Left ventricle myocardium inferior (tissue), 1 donor: ENCODE measurements around the gene GRIA1. TPM values are rescaled to one million over a fixed set of nuclear protein-coding genes. Genes with fewer than 3 reads are reported as not detected.

Experiments used
- DNase-seq: peaks from one replicate; pipeline ENCODE4 v3.0.0-alpha.2; 2020
- H3K27ac ChIP-seq: fragments of 200-600 bp; replicated peaks from 2 replicates; pipeline ENCODE4 v1.8.0; 2021
- H3K27me3 ChIP-seq: fragments of 200-600 bp; 2 replicates; pipeline ENCODE4 v1.8.0; 2021; ENCODE audit warnings: low read depth
- H3K36me3 ChIP-seq: fragments of 200-600 bp; 2 replicates; pipeline ENCODE4 v1.8.0; 2021
- H3K4me1 ChIP-seq: fragments of 200-600 bp; 2 replicates; pipeline ENCODE4 v1.8.0; 2021
- H3K4me3 ChIP-seq: fragments of 200-600 bp; 2 replicates; pipeline ENCODE4 v1.8.0; 2021; ENCODE audit warnings: mild to moderate bottlenecking, moderate library complexity
- H3K9me3 ChIP-seq: fragments of 200-600 bp; replicated peaks from 2 replicates; pipeline ENCODE4 v1.8.0; 2021
- CTCF ChIP-seq: fragments of 200-600 bp; IDR thresholded peaks from 2 replicates; pipeline ENCODE4 v1.8.0; 2021; ENCODE audit warnings: antibody characterized with exemption, mild to moderate bottlenecking, borderline replicate concordance
- intact Hi-C: fragments of 100-400 bp; cut with micrococcal nuclease; formaldehyde crosslinking; loops from one replicate; pipeline ENCODE4 v1.11.0; 2022
- total RNA-seq: library from RNA; stranded (reverse); fragmentation: NEBNext Ultra II Directional; extraction: Animal tissue kit (Norgen Biotek cat#: 25700); gene quantifications from one replicate; pipeline ENCODE4 v1.2.1, GENCODE V29; 2021
- donor health status: DM: no; HTN: yes; CAD: no; lungs with severe emphysema.

The GRIA1 gene
- total RNA-seq, 1 donor from 2014 or later, result 0.14 TPM

- intact Hi-C loops, result no loop called here
- no peak for TF ChIP-seq CTCF
- no peak for DNase-seq
- H3K4me3 ChIP-seq, result no peak overlapping the region
- peaks cover 8% of the 10 kb centered on the region for H3K4me1 ChIP-seq
- H3K9me3 ChIP-seq, result no peaks in the 10 kb centered on the region
- no peaks in the 10 kb centered on the region for H3K36me3 ChIP-seq
- no peak overlapping the region for H3K27ac ChIP-seq
- H3K27me3 ChIP-seq, result no peaks in the 10 kb centered on the region
Measured at GRCh38 chr5:153533546-153533945, 43.1 kb downstream of the GRIA1 start.

GRCh38 chr5:153534102-153534501 is 43.6 kb downstream of the GRIA1 start:
- no peak for TF ChIP-seq CTCF
- Histone ChIP-seq H3K36me3 (no peaks in the 10 kb centered on the region), H3K4me1 (peaks cover 8% of the 10 kb centered on the region), H3K9me3 (no peaks in the 10 kb centered on the region), H3K27me3 (no peaks in the 10 kb centered on the region), H3K4me3 (no peak overlapping the region), H3K27ac (no peak overlapping the region)
- intact Hi-C loops, result no loop called here
- DNase-seq, result no peak

GRCh38 chr5:153537207-153537606 is 46.7 kb downstream of the GRIA1 start:
- intact Hi-C loops, result no loop called here
- no peak for TF ChIP-seq CTCF
- Histone ChIP-seq H3K27me3 (no peaks in the 10 kb centered on the region), H3K27ac (no peak overlapping the region), H3K4me1 (no peaks in the 10 kb centered on the region), H3K9me3 (no peaks in the 10 kb centered on the region), H3K4me3 (no peak overlapping the region), H3K36me3 (no peaks in the 10 kb centered on the region)
- DNase-seq, result no peak

GRCh38 chr5:153539983-153540382 is 49.5 kb downstream of the GRIA1 start:
- intact Hi-C loops, result no loop called here
- DNase-seq, result no peak

GRCh38 chr5:153542536-153542935 is 52.1 kb downstream of the GRIA1 start:
- intact Hi-C loops, result no loop called here
- Histone ChIP-seq H3K4me3 (no peak overlapping the region), H3K27me3 (no peaks in the 10 kb centered on the region)

More at GRCh38 chr5:153539983-153540382, 49.5 kb downstream of the GRIA1 start:
- no peaks in the 10 kb centered on the region for H3K4me1 ChIP-seq
- no peaks in the 10 kb centered on the region for H3K36me3 ChIP-seq
- H3K9me3 ChIP-seq, result no peaks in the 10 kb centered on the region
- TF ChIP-seq CTCF, result no peak
- no peak overlapping the region for H3K27ac ChIP-seq
- H3K27me3 ChIP-seq, result no peaks in the 10 kb centered on the region
- H3K4me3 ChIP-seq, result no peak overlapping the region

More at GRCh38 chr5:153542536-153542935, 52.1 kb downstream of the GRIA1 start:
- no peak for DNase-seq
- Histone ChIP-seq H3K36me3 (no peaks in the 10 kb centered on the region), H3K27ac (no peak overlapping the region), H3K9me3 (no peaks in the 10 kb centered on the region), H3K4me1 (no peaks in the 10 kb centered on the region)
- no peak for TF ChIP-seq CTCF
